Subcutaneous abdominal adipose tissue (tissue), 5 donors: ENCODE measurements around the gene GMDS.

Experiments
- H3K27ac ChIP-seq: one replicate; pipeline ENCODE4 v1.7.0; 2013; ENCODE audit warnings: low read depth, mild to moderate bottlenecking, inconsistent platforms, low read length, moderate library complexity
- H3K27me3 ChIP-seq, 5 donors: one replicate each; pipeline ENCODE4 v1.7.0; 2013; ENCODE audit warnings: low read length in 5 of 5, inconsistent platforms in 1 of 5; ENCODE audit not compliant: control insufficient read depth in 5 of 5, insufficient read depth in 4 of 5
- H3K36me3 ChIP-seq, 5 donors: one replicate each; pipeline ENCODE4 v1.7.0; 2013; ENCODE audit warnings: low read length in 5 of 5; ENCODE audit not compliant: control insufficient read depth in 5 of 5, insufficient read depth in 5 of 5
- H3K4me1 ChIP-seq, 5 donors: one replicate each; pipeline ENCODE4 v1.7.0; 2013; ENCODE audit warnings: low read length in 5 of 5, mild to moderate bottlenecking in 3 of 5, moderate library complexity in 1 of 5; ENCODE audit not compliant: control insufficient read depth in 5 of 5, insufficient read depth in 5 of 5
- H3K4me3 ChIP-seq, 5 donors: one replicate each; pipeline ENCODE4 v1.7.0; 2013; ENCODE audit warnings: low read length in 5 of 5, low read depth in 1 of 5
- H3K9ac ChIP-seq, 5 donors: one replicate each; pipeline ENCODE4 v1.7.0; 2013; ENCODE audit warnings: low read length in 5 of 5, mild to moderate bottlenecking in 4 of 5, moderate library complexity in 3 of 5
- H3K9me3 ChIP-seq, 5 donors: one replicate each; pipeline ENCODE4 v1.7.0; 2013; ENCODE audit warnings: low read length in 5 of 5; ENCODE audit not compliant: control insufficient read depth in 5 of 5
- donor health status: healthy.
- donor health status: healthy.
- donor health status: healthy.
- donor health status: healthy.
- donor health status: healthy.

GMDS gene

DNA sequence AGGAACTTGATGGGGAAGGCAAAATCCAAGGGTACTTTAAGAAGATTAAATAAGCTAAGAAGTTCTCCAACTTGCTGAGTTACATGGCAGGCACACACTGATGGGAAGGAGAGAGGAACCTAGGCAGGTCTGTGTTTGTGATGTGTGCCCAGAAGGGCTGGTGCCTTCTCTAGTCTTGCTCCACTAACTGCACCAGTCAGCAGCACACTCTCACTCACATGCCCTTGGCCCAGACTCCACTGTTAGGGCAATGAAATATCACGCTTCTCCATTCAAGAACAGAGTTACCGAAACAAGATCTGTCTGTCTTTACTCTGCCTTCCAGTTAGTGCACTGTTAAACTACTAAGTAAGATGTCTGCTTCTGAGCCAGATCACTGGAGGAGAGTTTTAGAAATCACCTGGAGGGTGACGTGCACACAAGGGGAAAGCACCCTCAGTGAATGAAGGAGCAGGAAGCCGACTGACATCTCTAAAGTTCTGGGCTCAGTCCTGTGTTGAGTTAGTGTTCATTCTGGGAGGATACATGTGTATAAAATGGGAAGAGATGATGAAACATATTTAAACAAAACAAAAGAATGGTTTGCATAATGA lies 384.6 kb downstream of the GMDS start:
- Histone ChIP-seq H3K27ac (no peak overlapping the region), H3K9me3 (no peaks in the 10 kb centered on the region), H3K4me1 (peaks cover 0 to 6% (median 0%) of the 10 kb centered on the region in 5 donors), H3K27me3 (no peaks in the 10 kb centered on the region), H3K4me3 (no peak overlapping the region), H3K9ac (no peak overlapping the region), H3K36me3 (no peaks in the 10 kb centered on the region)

DNA sequence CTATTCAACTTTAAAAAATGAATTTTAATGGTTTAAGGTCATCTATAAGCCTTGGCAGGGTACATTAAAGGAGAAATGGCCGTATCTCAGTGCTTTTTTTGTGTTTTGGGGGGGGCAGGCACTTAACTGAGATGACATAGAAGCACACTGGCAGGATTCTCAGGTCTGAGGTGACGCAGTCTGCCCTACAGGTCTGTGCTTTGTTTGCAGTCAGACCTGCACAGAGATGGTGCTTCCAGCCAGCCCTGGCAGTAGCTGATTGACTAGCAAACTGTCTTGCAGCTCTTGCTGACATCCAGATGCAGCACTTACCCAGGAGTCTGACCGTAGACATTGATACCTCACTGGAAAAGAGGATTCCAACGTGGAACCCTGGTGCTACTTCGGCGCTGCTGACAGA lies 386.5 kb downstream of the GMDS start:
- Histone ChIP-seq H3K36me3 (no peaks in the 10 kb centered on the region), H3K4me3 (no peak overlapping the region), H3K9ac (no peak overlapping the region), H3K27me3 (no peaks in the 10 kb centered on the region), H3K4me1 (peaks cover 0 to 6% (median 0%) of the 10 kb centered on the region in 5 donors), H3K27ac (no peak overlapping the region), H3K9me3 (no peaks in the 10 kb centered on the region)

DNA sequence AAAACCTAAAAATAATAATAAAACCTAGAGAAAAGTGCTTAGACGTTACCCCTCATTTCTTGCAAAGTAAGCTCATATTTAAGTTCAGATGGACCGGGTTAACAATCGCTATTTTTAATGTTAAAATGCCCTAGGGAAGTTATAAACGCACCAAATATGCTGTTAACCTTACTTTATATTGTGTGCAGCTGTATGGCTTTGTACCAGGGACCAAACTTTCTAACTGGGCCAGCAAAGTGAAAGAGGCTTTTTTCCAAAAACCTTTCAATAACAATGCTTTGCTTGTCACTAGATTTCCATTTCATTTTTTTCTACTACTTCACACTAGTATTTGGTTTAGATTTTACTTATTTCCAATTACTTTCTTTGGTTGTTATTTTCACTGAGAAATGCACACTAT lies 387.2 kb downstream of the GMDS start:
- H3K27me3 ChIP-seq, result no peaks in the 10 kb centered on the region
- peaks cover 0 to 6% (median 0%) of the 10 kb centered on the region in 5 donors for H3K4me1 ChIP-seq
- no peak overlapping the region for H3K4me3 ChIP-seq
- no peaks in the 10 kb centered on the region for H3K9me3 ChIP-seq
- no peak overlapping the region for H3K9ac ChIP-seq
- no peaks in the 10 kb centered on the region for H3K36me3 ChIP-seq
- no peak overlapping the region for H3K27ac ChIP-seq

DNA sequence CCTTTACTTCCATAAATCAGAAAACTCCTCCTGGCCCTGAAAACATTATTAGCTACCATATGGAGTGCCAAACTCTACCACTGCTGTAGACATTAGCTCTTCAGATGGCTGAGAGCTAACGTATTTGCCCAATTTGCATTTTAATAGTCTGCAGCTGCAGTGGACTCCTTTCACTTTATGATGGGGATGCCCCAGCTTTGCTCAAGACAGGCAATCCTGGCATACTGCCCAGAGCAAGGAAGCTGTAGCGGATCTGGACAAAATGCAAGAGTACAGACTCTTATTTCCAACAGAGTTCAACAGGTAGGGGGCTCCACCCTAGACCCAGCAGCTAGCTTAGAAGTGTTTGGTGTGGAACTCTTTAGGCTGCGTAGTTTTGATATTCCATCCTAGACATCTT lies 389.0 kb downstream of the GMDS start:
- Histone ChIP-seq H3K27me3 (no peaks in the 10 kb centered on the region), H3K36me3 (no peaks in the 10 kb centered on the region), H3K4me1 (peaks cover 0 to 6% (median 0%) of the 10 kb centered on the region in 5 donors), H3K4me3 (no peak overlapping the region), H3K9ac (no peak overlapping the region), H3K27ac (no peak overlapping the region), H3K9me3 (no peaks in the 10 kb centered on the region)

DNA sequence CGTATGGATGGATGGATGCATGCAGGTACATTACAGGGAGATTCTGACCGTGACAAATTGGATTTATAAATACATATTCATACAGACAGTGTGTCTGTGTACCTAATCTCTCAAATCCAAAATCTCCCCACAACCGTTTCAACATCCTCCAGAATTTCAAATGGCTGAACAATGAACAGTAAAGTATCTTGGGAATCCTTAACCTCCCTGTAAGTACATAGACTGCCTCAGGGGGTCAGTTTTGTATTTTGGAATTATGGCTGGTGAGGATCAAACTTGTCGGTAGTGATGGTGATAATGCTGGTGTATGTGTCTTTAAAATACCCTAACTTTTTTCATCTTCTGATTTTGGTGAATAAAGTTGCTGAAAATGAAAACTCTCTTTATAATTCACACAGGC lies 389.5 kb downstream of the GMDS start:
- Histone ChIP-seq H3K9ac (no peak overlapping the region), H3K27ac (no peak overlapping the region), H3K9me3 (no peaks in the 10 kb centered on the region)

DNA sequence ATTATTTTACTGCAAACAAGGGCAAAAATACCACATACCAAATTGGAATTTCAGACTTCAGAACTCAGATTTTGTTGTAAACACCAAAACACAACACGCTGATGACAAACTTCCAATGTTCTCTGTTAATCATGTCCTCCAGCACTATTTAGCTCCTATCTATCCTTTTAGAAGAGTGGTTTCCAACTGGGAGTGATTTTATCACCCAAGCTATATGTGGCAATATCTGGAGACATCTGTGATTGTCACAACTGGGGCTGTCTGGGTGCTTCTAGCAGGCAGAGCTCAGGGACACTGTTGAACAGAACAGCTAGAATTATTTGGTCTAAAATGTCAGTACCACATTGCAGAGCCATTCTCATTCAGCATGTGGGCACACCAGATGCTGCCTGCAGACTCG lies 391.1 kb downstream of the GMDS start:
- no peak overlapping the region for H3K9ac ChIP-seq
- no peak overlapping the region for H3K4me3 ChIP-seq
- H3K9me3 ChIP-seq, result no peaks in the 10 kb centered on the region
- no peaks in the 10 kb centered on the region for H3K27me3 ChIP-seq
- H3K27ac ChIP-seq, result no peak overlapping the region
- peaks cover 0 to 6% (median 0%) of the 10 kb centered on the region in 5 donors for H3K4me1 ChIP-seq
- no peaks in the 10 kb centered on the region for H3K36me3 ChIP-seq

More for the DNA sequence above, 389.5 kb downstream of the GMDS start:
- Histone ChIP-seq H3K4me3 (no peak overlapping the region), H3K4me1 (peaks cover 0 to 6% (median 0%) of the 10 kb centered on the region in 5 donors), H3K27me3 (no peaks in the 10 kb centered on the region), H3K36me3 (no peaks in the 10 kb centered on the region)

DNA sequence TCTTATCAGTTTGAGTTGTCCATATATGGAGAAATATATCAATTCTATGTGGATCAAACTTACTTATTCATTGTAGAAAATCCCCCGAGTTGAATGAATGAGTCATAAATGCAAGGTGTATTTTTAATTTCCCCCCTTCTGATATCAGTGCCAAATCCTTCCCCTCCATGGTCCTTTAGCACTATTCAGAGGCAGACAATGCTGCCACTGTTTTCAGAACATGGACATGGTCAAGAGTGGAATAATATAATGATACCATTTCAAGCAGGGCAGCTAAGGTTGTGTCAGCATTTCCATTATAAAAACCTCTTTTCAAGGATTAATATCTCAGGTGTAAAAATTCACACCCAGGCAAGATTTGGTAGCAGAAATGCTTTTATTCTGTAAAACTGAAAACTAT lies 391.6 kb downstream of the GMDS start:
- H3K27ac ChIP-seq, result no peak overlapping the region
- H3K9me3 ChIP-seq, result no peaks in the 10 kb centered on the region
- no peaks in the 10 kb centered on the region for H3K36me3 ChIP-seq
- no peaks in the 10 kb centered on the region for H3K27me3 ChIP-seq
- H3K4me3 ChIP-seq, result no peak overlapping the region
- no peak overlapping the region for H3K9ac ChIP-seq
- peaks cover 0 to 6% (median 0%) of the 10 kb centered on the region in 5 donors for H3K4me1 ChIP-seq

DNA sequence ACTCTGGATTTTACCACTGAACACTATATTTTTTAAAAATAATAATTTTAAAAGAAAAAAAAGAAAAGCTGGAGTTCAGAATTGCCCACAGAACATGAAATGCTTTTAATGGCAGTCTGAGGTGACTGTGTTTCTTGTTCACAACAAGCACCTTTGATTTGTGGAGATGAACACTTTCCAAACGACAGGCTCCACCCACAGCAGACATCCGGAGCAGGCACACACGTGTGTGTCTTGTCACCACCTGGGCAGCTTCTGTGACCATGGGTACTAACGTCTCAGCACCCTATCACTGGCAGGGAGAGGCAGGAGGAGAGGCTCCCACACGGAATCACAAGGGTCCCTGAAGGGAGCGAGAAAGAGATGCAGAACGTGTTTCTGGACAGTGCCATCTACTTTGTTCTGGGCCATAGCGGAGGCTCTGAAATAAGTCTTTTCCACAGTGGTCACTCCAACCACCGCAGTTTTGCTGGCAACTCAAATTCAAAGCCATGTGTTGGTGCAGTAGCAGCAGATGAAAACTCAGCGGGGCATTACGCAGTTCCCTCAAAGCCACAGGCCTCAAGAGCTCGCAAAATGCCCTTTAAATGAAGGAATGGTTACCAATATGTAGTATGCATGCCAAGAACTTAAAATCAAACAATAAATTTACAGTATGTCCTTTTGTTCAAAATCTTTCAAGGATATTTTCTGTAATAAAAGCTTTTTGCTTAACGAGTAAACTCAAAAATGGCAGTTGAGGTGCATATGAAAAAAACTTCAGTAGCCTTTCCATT lies 393.5 kb downstream of the GMDS start:
- Histone ChIP-seq H3K9ac (no peak overlapping the region), H3K27ac (no peak overlapping the region), H3K36me3 (no peaks in the 10 kb centered on the region), H3K4me3 (no peak overlapping the region), H3K4me1 (peaks cover 0 to 6% (median 0%) of the 10 kb centered on the region in 5 donors), H3K9me3 (no peaks in the 10 kb centered on the region), H3K27me3 (no peaks in the 10 kb centered on the region)

DNA sequence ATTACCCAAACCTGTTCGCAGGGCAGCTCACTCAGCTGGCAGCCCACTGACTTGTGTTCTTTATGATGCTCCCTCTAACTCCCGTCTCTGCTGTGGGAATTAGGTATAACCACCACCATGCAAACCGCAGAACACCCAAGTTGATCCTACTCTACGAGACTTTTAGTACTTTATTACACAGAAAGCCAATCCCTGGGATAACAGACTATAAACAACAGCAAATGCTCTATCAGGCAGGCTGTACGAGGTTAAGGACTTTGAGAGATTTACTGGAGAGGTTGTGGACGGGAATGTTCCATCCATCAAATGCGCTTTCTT lies 394.6 kb downstream of the GMDS start:
- no peak overlapping the region for H3K9ac ChIP-seq
- H3K4me3 ChIP-seq, result no peak overlapping the region
- no peaks in the 10 kb centered on the region for H3K36me3 ChIP-seq
- H3K4me1 ChIP-seq, result no peaks in the 10 kb centered on the region
- peaks cover 0 to under 1% (median 0%) of the 10 kb centered on the region in 5 donors for H3K9me3 ChIP-seq
- no peak overlapping the region for H3K27ac ChIP-seq
- H3K27me3 ChIP-seq, result no peaks in the 10 kb centered on the region

DNA sequence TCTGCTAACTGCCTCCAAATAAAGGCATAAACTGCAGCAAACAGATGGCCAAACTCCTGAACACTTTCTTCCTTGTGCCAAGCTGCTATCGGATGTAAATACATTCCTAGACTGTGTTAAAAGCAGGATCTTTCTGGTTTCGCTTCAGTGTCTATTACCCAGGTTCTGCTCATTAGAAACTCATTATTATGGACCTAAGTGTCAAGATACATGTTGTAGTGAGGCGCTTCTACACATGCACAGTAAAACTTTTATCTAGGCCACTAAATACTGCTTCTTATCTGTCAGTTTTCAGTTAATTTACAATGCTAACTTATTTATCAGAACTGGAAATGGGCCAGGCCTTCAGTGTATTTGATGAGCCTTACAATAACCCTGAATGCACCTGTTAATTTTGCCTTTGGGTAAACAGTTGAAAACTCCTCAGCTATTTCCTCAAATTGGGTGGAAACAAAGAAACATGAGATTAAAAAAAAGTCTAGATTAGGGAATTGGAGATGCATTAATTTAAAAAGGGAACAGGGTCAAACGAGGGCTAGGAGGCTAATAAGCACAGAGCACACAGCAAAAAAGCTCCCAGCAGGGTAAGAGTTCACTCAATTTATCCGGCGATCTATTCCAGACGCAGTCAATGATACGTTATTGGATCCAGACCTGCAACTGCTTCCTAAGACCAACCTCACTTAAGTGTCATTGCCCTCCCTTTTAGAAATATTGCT lies 395.1 kb downstream of the GMDS start:
- Histone ChIP-seq H3K4me3 (no peak overlapping the region), H3K4me1 (no peaks in the 10 kb centered on the region), H3K27me3 (no peaks in the 10 kb centered on the region), H3K9me3 (peaks cover 0 to 5% (median 0%) of the 10 kb centered on the region in 5 donors), H3K36me3 (no peaks in the 10 kb centered on the region), H3K9ac (no peak overlapping the region), H3K27ac (no peak overlapping the region)
